K562 (cell line): ENCODE results near the gene DHX35. TPM values are rescaled to one million over a fixed set of nuclear protein-coding genes. Genes with fewer than 3 reads are reported as not detected.

Source experiments
- ATAC-seq: fragments of 200-7000 bp; cut with Tn5 transposase; 3 replicates; pipeline ENCODE4 v1.9.1; 2020; ENCODE audit warnings: moderate library complexity
- BruUV-seq: library from RNA; stranded (reverse); fragments of 400-500 nt; replicated peaks from 2 replicates; lab custom pipeline; 2021; lab: Mats Ljungman, UMichigan
- CTCF ChIA-PET: fragments of 300-600 bp; formaldehyde crosslinking; extraction: SDS; loops from one replicate; lab custom pipeline; 2021; ENCODE audit warnings: low intra/inter-chr PET ratio; lab: Yijun Ruan, JAX
- POLR2A ChIA-PET: fragments of 300-600, 350-650 bp; sonication (Branson Sonifier 250); formaldehyde crosslinking; extraction: SDS; loops from one replicate; lab custom pipeline; 2021; ENCODE audit warnings: antibody characterized with exemption, inconsistent platforms; lab: Yijun Ruan, JAX
- DNase-seq, 4 experiments: peaks; one replicate each; pipeline versions ENCODE4 v3.0.0 to v3.0.0-alpha.2; 2011 to 2018; ENCODE audit warnings: low spot score in 3 of 4, mixed read lengths in 3 of 4; ENCODE audit errors: extremely low read depth in 1 of 4
- FAIRE-seq: peaks from 2 replicates; lab custom pipeline; 2011; peaks lifted over from hg19 to GRCh38; lab: Jason Lieb, UNC
- H2AFZ ChIP-seq: 2 replicates; pipeline ENCODE4 v1.6.0; 2011; ENCODE audit warnings: low read depth, low read length, control low read depth, inconsistent platforms
- H3K27ac ChIP-seq: fragments of 200-600 bp; 3 replicates; pipeline ENCODE4 v1.8.0; 2011; ENCODE audit warnings: low read depth, mild to moderate bottlenecking, control low read depth, inconsistent platforms, low read length, moderate library complexity, mixed read lengths; ENCODE audit errors: extremely low read depth
- H3K27me3 ChIP-seq, 2 experiments: fragments of 300-600 bp in 1 of 2; 2 replicates in 1 of 2; 3 replicates in 1 of 2; pipeline versions ENCODE4 v1.6.0 to v1.8.0; 2011; ENCODE audit warnings: inconsistent platforms in 2 of 2, low read length in 2 of 2, mild to moderate bottlenecking in 1 of 2, mixed read lengths in 1 of 2, moderate library complexity in 1 of 2; ENCODE audit not compliant: control insufficient read depth in 2 of 2, insufficient read depth in 2 of 2
- H3K36me3 ChIP-seq: fragments of 300-600 bp; 3 replicates; pipeline ENCODE4 v1.8.0; 2011; ENCODE audit warnings: mild to moderate bottlenecking, low read length, inconsistent platforms; ENCODE audit not compliant: control insufficient read depth, insufficient read depth
- H3K4me1 ChIP-seq, 2 experiments: fragments of 200-600 bp in 1 of 2; replicated peaks in 1 of 2; 2 replicates in 1 of 2; 3 replicates in 1 of 2; pipeline versions ENCODE4 v1.5.1 to v1.8.0; 2011; ENCODE audit warnings: inconsistent platforms in 2 of 2, low read length in 2 of 2, mild to moderate bottlenecking in 1 of 2, mixed read lengths in 1 of 2, moderate library complexity in 1 of 2; ENCODE audit not compliant: control insufficient read depth in 2 of 2, insufficient read depth in 2 of 2
- H3K4me2 ChIP-seq: 2 replicates; pipeline ENCODE4 v1.6.1; 2011; ENCODE audit warnings: low read length, control low read depth, inconsistent platforms, mixed read lengths; ENCODE audit not compliant: insufficient read depth
- H3K4me3 ChIP-seq: fragments of 200-600 bp; sonication (generic), shearing (Covaris generic); 2 replicates; pipeline ENCODE4 v1.5.1; 2016; ENCODE audit warnings: control low read depth, inconsistent platforms
- H3K79me2 ChIP-seq: fragments of 200-600 bp; 3 replicates; pipeline ENCODE4 v1.8.0; 2011; ENCODE audit warnings: low read length, inconsistent platforms; ENCODE audit not compliant: control insufficient read depth, insufficient read depth
- H3K9ac ChIP-seq, 2 experiments: 2 replicates each; pipeline versions ENCODE4 v1.6.0 to v1.6.1; 2011; ENCODE audit warnings: low read depth in 2 of 2, low read length in 2 of 2, control low read depth in 1 of 2, inconsistent platforms in 1 of 2, mild to moderate bottlenecking in 1 of 2, mixed read lengths in 1 of 2; ENCODE audit not compliant: insufficient read depth in 1 of 2
- H3K9me1 ChIP-seq: one replicate; pipeline ENCODE4 v1.6.0; 2011; ENCODE audit warnings: inconsistent platforms, mild to moderate bottlenecking, low read length, moderate library complexity; ENCODE audit not compliant: control insufficient read depth, insufficient read depth
- H3K9me3 ChIP-seq: replicated peaks from 2 replicates; pipeline ENCODE4 v1.5.1; 2011; ENCODE audit warnings: low read depth, low read length, inconsistent platforms; ENCODE audit not compliant: control insufficient read depth, insufficient read depth
- H4K20me1 ChIP-seq: replicated peaks from 2 replicates; pipeline ENCODE4 v1.6.1; 2011; ENCODE audit warnings: low read length, inconsistent platforms, mixed read lengths; ENCODE audit not compliant: control insufficient read depth, insufficient read depth
- ZNF780A ChIP-seq: fragments of 250-450 bp; sonication (Bioruptor Pico); IDR thresholded peaks from 2 replicates; pipeline ENCODE4 v1.5.0; 2021; ENCODE audit warnings: mild to moderate bottlenecking
- WGBS: fragments of 100-300 bp; shearing (Covaris generic); methylation state at CpG from one replicate; pipeline ENCODE4 v1.1.6; 2016; ENCODE audit warnings: low coverage, mixed read lengths; ENCODE audit not compliant: insufficient coverage; ENCODE audit errors: missing lambda C conversion rate; 5-methylcytosine and 5-hydroxymethylcytosine counted together
- in situ Hi-C: fragments of 300-500 bp; cut with MboI; formaldehyde crosslinking; loops from 4 replicates; pipeline ENCODE4 v1.15.0; 2018; ENCODE audit warnings: inconsistent platforms, mixed read lengths
- intact Hi-C: fragments of 100-400 bp; cut with micrococcal nuclease; formaldehyde crosslinking; loops from 2 replicates; pipeline ENCODE4 v1.14.2; 2022
- polyA plus RNA-seq, 8 experiments: library from polyadenylated mRNA; depleted of rRNA in 4 of 8; stranded (reverse) in 5 of 8; unstranded in 3 of 8; fragments of >200 nt; fragmentation: Nextera tagmentation in 2 of 8; fragmentation: Illumina TruSeq in 1 of 8; extraction: Ambion mirVana in 2 of 8; extraction: Trizol in 1 of 8; gene quantifications; 2 replicates each; pipeline versions ENCODE4 v1.2.1 to v1.2.3, GENCODE V29; 2011 to 2014; ENCODE audit warnings: inconsistent platforms in 1 of 8, missing spikeins in 1 of 8
- total RNA-seq, 7 experiments: library from RNA; depleted of rRNA in 6 of 7; stranded (reverse); fragments of >200 nt in 6 of 7; fragmentation: Illumina TruSeq in 2 of 7; extraction: Trizol in 2 of 7; gene quantifications; 2 replicates each; pipeline versions ENCODE4 v1.2.1 to v1.2.3, GENCODE V29; 2011 to 2021; ENCODE audit warnings: low replicate concordance in 1 of 7
- TF ChIP-seq, protein P1 (sequence below): fragments of 450-650 bp; IDR thresholded peaks from 2 replicates; pipeline ENCODE4 v1.7.1; 2018; ENCODE audit warnings: mild to moderate bottlenecking, low read depth; ENCODE audit not compliant: partially characterized antibody

Gene DHX35
- total and polyA plus RNA-seq, 9 of the 15 experiments (the other 6 are each of a cell fraction or from before 2014, with no cell fraction given): 6.5 to 25.6 (median 16.9) TPM

DNA sequence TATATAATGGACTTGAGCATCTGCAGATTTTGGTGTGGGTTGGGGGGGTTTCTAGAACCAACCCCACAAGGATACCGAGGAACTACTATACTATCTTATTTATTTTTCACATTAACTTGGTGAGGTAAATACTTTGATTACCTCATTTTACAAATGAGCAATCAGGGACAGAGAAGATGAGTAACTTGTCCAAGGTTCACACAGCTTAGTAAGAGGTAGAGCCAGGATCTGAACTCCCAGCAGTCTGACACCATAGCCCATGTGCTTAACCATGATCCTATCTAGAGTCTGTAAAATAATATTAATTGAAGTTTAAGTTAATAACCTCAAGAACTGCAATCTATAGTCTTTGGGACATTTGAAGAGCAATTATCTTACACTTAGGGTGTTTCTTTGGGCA, 28.6 kb downstream of the DHX35 start:
- peaks cover 7 to 9% of the 10 kb centered on the region in 2 experiments for H3K4me1 ChIP-seq
- POLR2A ChIA-PET: interaction anchor here (0.7 kb wide), 2 partner anchors 71 to 110 kb away, joined by 3 to 4 read pairs; no protein-coding TSS in a partner anchor
- intact Hi-C loops (no loop called here), in situ Hi-C loops (no loop called here)
- H3K27ac ChIP-seq: no peak overlapping the region
- no peaks in the 10 kb centered on the region for H3K9me1 ChIP-seq
- no peaks in the 10 kb centered on the region for H3K79me2 ChIP-seq
- no TSS peak for BruUV-seq
- no peak overlapping the region for H3K4me3 ChIP-seq
- no peaks in the 10 kb centered on the region for H3K27me3 ChIP-seq
- no peak for FAIRE-seq
- CTCF ChIA-PET: no interaction called here
- 94% methylated on average over 1 of the region's 1 CpG for WGBS
- DNase-seq: no peak
- peaks cover 52% of the 10 kb centered on the region for H3K36me3 ChIP-seq
- no peaks in the 10 kb centered on the region for H3K9me3 ChIP-seq
- no peaks in the 10 kb centered on the region for H4K20me1 ChIP-seq
- H3K9ac ChIP-seq: no peak overlapping the region
- H2AFZ ChIP-seq: no peak overlapping the region
- ATAC-seq: no peak
- no peak overlapping the region for H3K4me2 ChIP-seq
- TF ChIP-seq, protein P1, sequence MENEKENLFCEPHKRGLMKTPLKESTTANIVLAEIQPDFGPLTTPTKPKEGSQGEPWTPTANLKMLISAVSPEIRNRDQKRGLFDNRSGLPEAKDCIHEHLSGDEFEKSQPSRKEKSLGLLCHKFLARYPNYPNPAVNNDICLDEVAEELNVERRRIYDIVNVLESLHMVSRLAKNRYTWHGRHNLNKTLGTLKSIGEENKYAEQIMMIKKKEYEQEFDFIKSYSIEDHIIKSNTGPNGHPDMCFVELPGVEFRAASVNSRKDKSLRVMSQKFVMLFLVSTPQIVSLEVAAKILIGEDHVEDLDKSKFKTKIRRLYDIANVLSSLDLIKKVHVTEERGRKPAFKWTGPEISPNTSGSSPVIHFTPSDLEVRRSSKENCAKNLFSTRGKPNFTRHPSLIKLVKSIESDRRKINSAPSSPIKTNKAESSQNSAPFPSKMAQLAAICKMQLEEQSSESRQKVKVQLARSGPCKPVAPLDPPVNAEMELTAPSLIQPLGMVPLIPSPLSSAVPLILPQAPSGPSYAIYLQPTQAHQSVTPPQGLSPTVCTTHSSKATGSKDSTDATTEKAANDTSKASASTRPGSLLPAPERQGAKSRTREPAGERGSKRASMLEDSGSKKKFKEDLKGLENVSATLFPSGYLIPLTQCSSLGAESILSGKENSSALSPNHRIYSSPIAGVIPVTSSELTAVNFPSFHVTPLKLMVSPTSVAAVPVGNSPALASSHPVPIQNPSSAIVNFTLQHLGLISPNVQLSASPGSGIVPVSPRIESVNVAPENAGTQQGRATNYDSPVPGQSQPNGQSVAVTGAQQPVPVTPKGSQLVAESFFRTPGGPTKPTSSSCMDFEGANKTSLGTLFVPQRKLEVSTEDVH: no peak
- no peak for TF ChIP-seq ZNF780A (CRISPR knock-in tag)
